ENCODE measurements around the gene USP22. TPM values are rescaled to one million over a fixed set of nuclear protein-coding genes. Genes with fewer than 3 reads are reported as not detected.
A peak's percentile ranks its signal among the peaks of the same experiment; 100 is the strongest.
"Not testable (repeated sequence)": the region's sequence is repeated elsewhere in the genome, so short reads cannot be mapped to it uniquely, and the experiment has no call there.

The USP22 gene
- total RNA-seq, 2 experiments from 2014 or later, result 147 to 162 TPM

DNA sequence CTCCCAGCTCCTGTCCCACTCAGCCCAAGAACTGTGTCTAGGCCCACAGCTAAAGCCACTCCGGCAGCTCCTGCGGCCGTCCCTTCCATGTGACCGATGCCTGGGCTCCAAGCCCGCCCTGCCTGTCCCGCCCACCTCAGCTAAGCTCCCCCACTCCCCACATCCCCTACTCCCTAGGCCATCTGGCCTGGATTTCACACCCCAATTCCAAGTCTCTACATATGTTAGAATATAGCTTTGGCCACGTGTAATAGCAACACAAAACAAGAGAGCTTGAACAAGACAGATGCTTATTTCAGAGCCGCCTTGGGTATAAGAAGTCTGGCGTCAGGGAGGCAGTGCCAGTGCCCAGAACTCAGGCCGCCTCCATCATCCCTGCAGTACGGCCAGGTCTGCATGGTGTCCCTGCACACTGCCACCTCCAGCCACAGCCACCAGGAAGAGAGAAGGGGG lies 30.0 kb upstream of the USP22 start:
- DNase-seq, result no peak
- Mint-ChIP-seq H3K9me3 (no peaks in the 10 kb centered on the region), H3K4me3 (no peak overlapping the region), H3K27me3 (peaks cover 8% of the 10 kb centered on the region), H3K4me1 (no peaks in the 10 kb centered on the region), H3K36me3 (ENCODE audit: low read depth) (no peaks in the 10 kb centered on the region), H3K27ac (no peak overlapping the region)
- ChIA-PET POLR2A (no interaction called here), CTCF (interaction anchor here (1.0 kb wide), 1 partner anchor 12 kb away, joined by 3 read pairs; no protein-coding TSS in a partner anchor)

DNA sequence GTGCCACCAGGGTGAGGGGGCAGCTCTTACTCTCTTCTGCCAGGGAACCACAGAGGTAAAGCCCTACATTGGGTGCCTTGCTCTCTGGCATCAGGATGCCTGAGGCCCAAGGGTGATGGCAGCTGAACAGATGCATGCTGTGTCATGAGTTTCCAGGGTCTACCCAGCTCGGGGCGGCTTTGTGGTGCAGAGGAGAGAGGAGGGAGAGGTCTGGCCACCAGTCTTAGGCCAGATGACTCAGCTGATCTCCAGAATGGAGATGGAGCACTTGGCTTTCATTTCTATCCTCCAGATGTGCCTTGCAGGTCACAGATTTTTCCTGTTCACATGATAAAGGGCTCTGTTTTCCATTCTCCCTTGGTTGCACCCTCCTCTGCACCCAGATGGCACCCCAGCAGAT lies 23.6 kb upstream of the USP22 start:
- Mint-ChIP-seq H3K27ac (no peak overlapping the region), H3K4me3 (no peak overlapping the region), H3K27me3 (no peaks in the 10 kb centered on the region), H3K36me3 (ENCODE audit: low read depth) (no peaks in the 10 kb centered on the region), H3K9me3 (no peaks in the 10 kb centered on the region), H3K4me1 (no peaks in the 10 kb centered on the region)
- no peak for DNase-seq
- ChIA-PET POLR2A (no interaction called here), CTCF (interaction anchor here (0.9 kb wide), 1 partner anchor 28 kb away, joined by 3 read pairs; no protein-coding TSS in a partner anchor)

DNA sequence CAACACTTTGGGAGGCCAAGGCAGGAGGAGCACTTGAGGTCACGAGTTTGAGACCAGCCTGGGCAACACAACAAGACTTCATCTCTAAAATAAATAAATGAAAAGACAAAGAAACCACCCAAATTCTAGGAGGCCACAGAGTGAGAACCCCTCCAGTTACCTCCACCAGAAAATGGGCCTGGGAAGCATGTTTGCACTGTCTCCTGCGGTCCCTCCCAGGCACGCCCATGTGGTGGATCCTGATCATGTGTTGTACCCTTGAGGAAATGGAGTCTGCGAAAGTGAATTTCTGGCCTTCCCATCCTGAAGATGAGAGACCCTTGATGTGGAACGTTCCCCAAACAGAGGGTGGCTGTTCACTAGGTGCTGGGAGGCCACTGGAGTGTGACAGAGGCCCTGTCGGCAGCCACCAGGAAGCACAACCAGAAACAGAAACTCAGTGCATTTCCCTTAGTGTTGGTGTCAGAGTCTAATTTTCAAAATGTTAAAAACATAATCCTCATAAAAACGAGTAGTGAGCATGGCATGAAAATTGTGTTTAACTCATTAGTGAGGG lies 19.2 kb upstream of the USP22 start:
- CTCF ChIA-PET, result no interaction called here
- Mint-ChIP-seq H3K27me3 (peaks cover 3% of the 10 kb centered on the region), H3K4me3 (no peak overlapping the region)

DNA sequence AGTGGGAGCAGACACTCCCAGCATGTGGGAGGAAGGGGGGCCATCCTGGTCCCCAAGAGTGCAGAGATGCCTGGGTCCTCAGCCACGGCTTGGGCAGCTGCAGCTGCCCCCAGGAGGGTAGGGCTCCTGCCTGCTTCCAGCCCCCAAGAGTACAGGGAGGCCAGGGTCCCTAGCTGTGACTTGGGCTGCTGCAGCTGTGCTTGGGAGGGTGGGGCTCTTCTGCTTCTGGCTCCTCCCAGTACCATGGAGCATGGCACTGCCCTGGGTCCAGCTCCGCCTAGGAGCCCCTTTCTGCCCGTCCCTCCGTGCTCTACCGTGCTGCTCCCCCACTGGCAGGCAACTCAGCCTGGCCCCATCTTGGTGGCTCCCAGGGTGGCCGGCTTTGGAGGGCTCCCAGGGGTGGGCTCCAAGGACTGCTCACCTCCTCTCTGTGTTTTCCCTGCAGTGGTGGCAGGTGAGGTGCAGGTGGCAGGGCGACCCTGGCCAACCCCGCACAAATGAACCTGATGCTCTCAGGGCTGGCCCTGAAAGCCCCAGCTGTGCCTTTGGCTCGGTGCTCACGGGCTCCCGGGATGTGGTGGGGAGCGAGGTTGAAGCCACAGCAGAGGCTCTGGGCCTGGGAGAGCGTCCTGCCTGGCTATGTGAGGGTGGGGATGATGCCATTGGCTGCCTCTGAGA lies 18.5 kb upstream of the USP22 start:
- Mint-ChIP-seq H3K4me1 (peaks cover 6% of the 10 kb centered on the region), H3K27me3 (peaks cover 3% of the 10 kb centered on the region), H3K36me3 (ENCODE audit: low read depth) (no peaks in the 10 kb centered on the region), H3K27ac (no peak overlapping the region), H3K4me3 (no peak overlapping the region), H3K9me3 (no peaks in the 10 kb centered on the region)
- CTCF ChIA-PET, result interaction anchor here (1.8 kb wide), 1 partner anchor 38 kb away, joined by 4 read pairs; no protein-coding TSS in a partner anchor
- POLR2A ChIA-PET, result no interaction called here
- DNase-seq, result no peak

More for the DNA sequence above, 19.2 kb upstream of the USP22 start:
- H3K4me1 Mint-ChIP-seq, result peaks cover 6% of the 10 kb centered on the region
- POLR2A ChIA-PET, result no interaction called here
- H3K9me3 Mint-ChIP-seq, result no peaks in the 10 kb centered on the region
- H3K36me3 Mint-ChIP-seq (ENCODE audit: low read depth), result no peaks in the 10 kb centered on the region
- DNase-seq, result no peak
- H3K27ac Mint-ChIP-seq, result no peak overlapping the region

DNA sequence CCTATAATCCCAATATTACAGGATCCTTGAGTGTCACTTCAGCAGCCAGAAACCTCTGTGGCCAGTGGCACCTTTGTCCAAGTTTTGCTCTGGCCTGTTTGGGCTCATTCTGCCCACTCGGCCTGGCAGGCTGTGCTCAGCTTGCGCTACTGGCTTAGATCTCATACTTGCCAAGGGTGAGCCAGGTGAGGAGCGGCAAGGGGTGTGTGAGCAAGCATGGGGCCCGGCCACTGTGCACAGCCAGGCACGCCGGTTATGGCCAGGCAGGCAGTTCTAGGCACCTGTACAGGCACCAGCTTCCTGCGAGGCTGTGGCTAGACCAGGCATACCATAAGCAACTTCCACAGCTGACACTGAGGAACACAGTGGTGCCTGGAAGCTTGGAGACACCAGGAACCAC lies 16.9 kb upstream of the USP22 start:
- no peak for DNase-seq
- POLR2A ChIA-PET, result no interaction called here
- Mint-ChIP-seq H3K4me1 (peaks cover 6% of the 10 kb centered on the region), H3K27me3 (peaks cover 3% of the 10 kb centered on the region), H3K9me3 (no peaks in the 10 kb centered on the region), H3K4me3 (no peak overlapping the region), H3K36me3 (ENCODE audit: low read depth) (no peaks in the 10 kb centered on the region), H3K27ac (no peak overlapping the region)
- CTCF ChIA-PET, result interaction anchor here (0.6 to 3.0 kb wide), 4 partner anchors 12 to 42 kb away, joined by 3 to 11 read pairs (median 4); partner anchors contain the start of gene USP22

DNA sequence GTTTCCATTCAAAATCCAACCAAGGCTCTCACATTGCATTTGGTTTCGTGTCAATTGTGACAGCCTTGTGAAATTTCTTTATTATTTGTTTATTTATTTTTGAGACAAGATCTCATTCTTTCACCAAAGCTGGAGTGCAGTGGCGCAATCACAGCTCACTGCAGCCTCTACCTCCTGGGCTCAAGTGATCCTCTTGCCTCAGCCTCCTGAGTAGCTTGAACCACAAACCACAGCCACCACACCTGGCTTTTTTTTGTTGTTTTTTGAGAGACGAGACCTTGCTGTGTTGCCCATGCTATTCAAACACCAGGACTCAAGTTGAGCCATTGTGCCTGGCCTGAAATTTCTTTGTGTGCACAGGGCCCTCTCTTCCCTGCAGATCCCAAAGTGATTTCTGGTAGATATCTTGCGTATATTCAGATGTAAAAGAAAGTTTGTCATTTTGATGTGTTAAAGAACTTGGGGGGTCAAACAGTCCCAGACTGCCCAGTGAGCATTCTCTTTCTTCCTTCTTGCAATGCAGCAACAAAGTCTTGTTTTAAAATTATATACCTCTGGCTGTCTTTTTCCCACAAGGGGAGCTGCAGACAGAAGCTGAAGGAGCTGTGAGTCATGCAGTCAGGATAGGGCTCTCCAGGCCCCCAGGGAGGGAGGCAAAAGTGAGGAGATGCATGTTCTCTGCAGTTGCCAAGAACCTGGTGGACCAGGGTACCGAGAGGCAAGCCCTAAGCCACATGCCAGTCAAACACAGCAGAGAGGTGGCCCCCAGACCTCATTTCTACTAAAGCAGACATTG lies 15.5 kb upstream of the USP22 start:
- DNase-seq, result peak; percentile 14
- no peaks in the 10 kb centered on the region for H3K36me3 Mint-ChIP-seq (ENCODE audit: low read depth)
- H3K4me3 Mint-ChIP-seq, result no peak overlapping the region
- H3K27ac Mint-ChIP-seq, result no peak overlapping the region
- no peaks in the 10 kb centered on the region for H3K9me3 Mint-ChIP-seq
- CTCF ChIA-PET, result interaction anchor here (3.0 kb wide), 1 partner anchor 15 kb away, joined by 11 read pairs; the partner anchor contains the start of gene USP22
- POLR2A ChIA-PET, result no interaction called here
- peaks cover 3% of the 10 kb centered on the region for H3K27me3 Mint-ChIP-seq
- peaks cover 6% of the 10 kb centered on the region for H3K4me1 Mint-ChIP-seq

DNA sequence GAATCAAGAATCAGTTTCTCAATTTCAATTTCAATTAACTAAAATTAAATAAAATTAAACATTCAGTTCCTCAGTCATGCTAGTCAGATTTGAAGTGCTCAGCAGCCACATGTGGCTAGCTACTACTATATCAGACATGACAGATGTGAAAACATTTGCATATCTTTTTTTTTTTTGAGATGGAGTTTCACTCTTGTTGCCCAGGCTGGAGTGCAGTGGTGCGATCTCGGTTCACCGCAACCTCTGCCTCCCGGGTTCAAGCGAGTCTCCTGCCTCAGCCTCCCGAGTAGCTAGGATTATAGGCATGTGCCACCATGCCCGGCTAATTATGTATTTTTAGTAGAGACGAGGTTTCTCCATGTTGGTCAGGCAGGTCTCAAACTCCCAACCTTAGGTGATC lies 10.2 kb upstream of the USP22 start:
- peaks cover 21% of the 10 kb centered on the region for H3K27me3 Mint-ChIP-seq
- POLR2A ChIA-PET; H3K9me3 Mint-ChIP-seq; H3K4me1 Mint-ChIP-seq; DNase-seq; H3K27ac Mint-ChIP-seq; H3K36me3 Mint-ChIP-seq (ENCODE audit: low read depth); H3K4me3 Mint-ChIP-seq: not testable (repeated sequence)
- CTCF ChIA-PET, result interaction anchor here (0.9 to 3.9 kb wide), 3 partner anchors 9 to 39 kb away, joined by 3 to 29 read pairs (median 3); partner anchors contain the start of gene USP22

DNA sequence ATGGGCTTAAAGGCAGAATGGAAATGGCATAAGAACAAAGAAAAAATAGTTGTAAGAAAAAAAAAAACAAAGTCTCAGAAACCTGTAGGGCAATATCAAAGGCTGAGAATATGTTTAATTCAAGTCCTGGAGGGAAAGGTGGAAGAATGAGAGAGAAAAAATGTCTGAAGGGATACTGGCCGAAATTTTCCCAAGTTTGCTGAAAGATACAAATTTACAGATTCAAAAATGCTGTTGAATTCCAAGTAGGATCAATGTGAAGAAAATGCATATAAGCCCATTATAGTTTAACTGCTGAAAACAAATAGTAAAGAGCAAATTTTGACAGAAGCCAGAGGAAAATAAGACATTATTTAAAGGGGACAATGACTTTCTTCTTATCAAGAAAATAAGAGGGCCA lies 6.6 kb upstream of the USP22 start:
- peaks cover 3% of the 10 kb centered on the region for H3K4me1 Mint-ChIP-seq
- ChIA-PET POLR2A (no interaction called here), CTCF (interaction anchor here (0.8 kb wide), 1 partner anchor 50 kb away, joined by 3 read pairs; no protein-coding TSS in a partner anchor)
- no peak overlapping the region for H3K4me3 Mint-ChIP-seq
- no peaks in the 10 kb centered on the region for H3K9me3 Mint-ChIP-seq
- DNase-seq, result no peak
- H3K27ac Mint-ChIP-seq, result no peak overlapping the region
- H3K36me3 Mint-ChIP-seq (ENCODE audit: low read depth), result no peaks in the 10 kb centered on the region
- H3K27me3 Mint-ChIP-seq, result peaks cover 19% of the 10 kb centered on the region

DNA sequence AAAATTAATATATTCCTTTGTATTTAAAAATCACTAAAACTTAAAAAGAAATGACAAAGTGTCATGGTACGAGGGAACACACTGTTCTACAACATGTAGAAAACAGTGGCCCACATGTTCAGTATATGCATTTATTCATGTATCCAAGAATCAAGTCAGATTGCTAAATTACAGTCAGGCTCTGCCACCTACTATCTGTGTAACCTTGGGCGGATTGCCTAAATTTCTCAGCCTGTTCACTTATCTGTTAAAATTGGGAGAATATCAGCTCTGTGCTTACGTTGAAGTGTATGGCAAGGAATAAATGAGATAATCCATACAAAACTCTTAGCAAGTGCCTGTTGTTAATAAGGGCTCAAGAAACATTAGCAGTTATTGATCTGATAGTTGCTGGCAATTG lies 3.4 kb upstream of the USP22 start:
- CTCF ChIA-PET, result no interaction called here

DNA sequence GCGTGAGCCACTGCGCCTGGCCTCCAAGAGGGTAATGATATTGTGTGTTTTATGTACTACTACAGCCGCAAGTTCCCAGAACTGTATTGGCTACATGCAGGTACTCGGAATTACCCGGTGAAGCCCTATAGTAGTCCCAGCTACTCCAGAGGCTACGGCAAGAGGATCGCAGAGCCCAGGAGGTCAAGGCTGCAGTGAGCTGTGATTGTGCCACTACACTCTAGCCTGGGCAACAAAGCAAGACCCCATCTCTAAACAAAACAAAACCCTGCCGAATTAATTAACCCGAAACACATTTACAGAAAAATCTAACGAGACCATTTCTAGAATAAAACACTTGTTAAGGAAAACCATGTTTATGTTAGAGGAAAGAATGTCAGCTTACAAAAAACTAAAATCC lies 2.2 kb upstream of the USP22 start:
- H3K4me1 Mint-ChIP-seq, result peaks cover 20% of the 10 kb centered on the region
- ChIA-PET POLR2A (interaction anchor here (1.1 kb wide), 1 partner anchor 38 kb away, joined by 3 read pairs; no protein-coding TSS in a partner anchor), CTCF (interaction anchor here (2.3 kb wide), 1 partner anchor 8 kb away, joined by 29 read pairs; no protein-coding TSS in a partner anchor)
- H3K27ac Mint-ChIP-seq, result peak overlapping the region; percentile 31
- H3K36me3 Mint-ChIP-seq (ENCODE audit: low read depth), result peaks cover 8% of the 10 kb centered on the region
- peaks cover 10% of the 10 kb centered on the region for H3K27me3 Mint-ChIP-seq
- no peaks in the 10 kb centered on the region for H3K9me3 Mint-ChIP-seq
- no peak overlapping the region for H3K4me3 Mint-ChIP-seq
- no peak for DNase-seq

More for the DNA sequence above, 3.4 kb upstream of the USP22 start:
- H3K4me1 Mint-ChIP-seq, result peaks cover 13% of the 10 kb centered on the region
- POLR2A ChIA-PET, result no interaction called here
- H3K27ac Mint-ChIP-seq, result no peak overlapping the region
- peaks cover 3% of the 10 kb centered on the region for H3K36me3 Mint-ChIP-seq (ENCODE audit: low read depth)
- H3K9me3 Mint-ChIP-seq, result no peaks in the 10 kb centered on the region
- H3K4me3 Mint-ChIP-seq, result no peak overlapping the region
- peaks cover 12% of the 10 kb centered on the region for H3K27me3 Mint-ChIP-seq
- no peak for DNase-seq

DNA sequence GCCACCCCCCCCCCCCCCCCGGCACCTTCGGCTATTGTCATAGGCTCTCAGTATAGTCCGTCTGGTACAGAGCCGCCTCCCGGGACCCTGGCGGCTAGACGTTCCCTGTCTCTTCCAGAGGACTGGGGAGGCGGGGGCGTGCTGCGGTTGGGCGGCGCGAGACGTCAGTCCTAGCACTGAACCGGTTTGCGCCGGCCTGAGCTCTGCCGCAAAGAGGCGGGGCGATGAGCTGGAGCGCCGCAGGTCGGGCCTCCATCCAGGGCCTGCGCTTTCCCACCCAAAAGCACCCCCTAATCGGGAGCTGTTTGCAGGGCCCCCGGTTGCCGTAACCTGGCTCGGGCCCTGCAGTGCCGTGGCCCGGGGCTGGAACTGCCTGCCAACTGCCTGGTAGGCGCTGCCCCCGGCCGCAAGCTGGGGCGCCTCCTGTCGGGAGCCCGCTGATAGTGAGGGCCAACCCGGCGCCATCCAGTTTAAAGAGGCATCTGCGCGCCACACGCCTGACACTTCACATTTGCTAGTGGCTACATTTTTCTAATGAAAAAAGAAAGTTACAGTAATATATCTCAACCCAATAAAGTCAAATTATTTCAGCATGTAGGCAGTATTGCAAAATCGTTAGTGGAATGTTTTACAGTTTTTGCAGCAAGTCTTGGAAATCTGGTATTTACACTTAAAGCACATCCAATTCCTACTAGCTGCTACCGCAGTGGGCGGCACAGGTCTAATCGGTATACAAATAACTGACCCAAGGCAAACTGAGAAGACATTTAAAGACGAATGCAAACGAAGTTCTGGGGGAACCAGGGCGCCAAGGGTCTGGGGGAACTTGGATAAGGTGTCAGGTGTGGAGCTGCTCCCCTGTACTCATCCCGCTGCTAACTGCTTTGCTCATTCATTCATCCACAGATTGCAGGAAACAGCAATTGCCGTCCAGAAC lies 753 bp upstream of the USP22 start:
- Mint-ChIP-seq H3K4me3 (peak overlapping the region; percentile 99), H3K27me3 (peaks cover 2% of the 10 kb centered on the region), H3K4me1 (peaks cover 28% of the 10 kb centered on the region), H3K36me3 (ENCODE audit: low read depth) (peaks cover 12% of the 10 kb centered on the region), H3K27ac (peak overlapping the region; percentile 93), H3K9me3 (no peaks in the 10 kb centered on the region)
- peak; percentile 96 for DNase-seq
- ChIA-PET POLR2A (interaction anchor here (0.7 to 1.6 kb wide), 3 partner anchors 9 to 80 kb away, joined by 3 to 13 read pairs (median 6); no protein-coding TSS in a partner anchor), CTCF (interaction anchor here (0.6 to 2.3 kb wide), 20 partner anchors 10 to 1126 kb away, joined by 3 to 29 read pairs (median 3); no protein-coding TSS in a partner anchor)
